OCI-LY1 (cell line): ENCODE results near the gene CCDC57.

Experiments used
- H2AFZ ChIP-seq: fragments of 200-600 bp; sonication (generic), shearing (Covaris generic); 2 replicates; pipeline ENCODE4 v1.6.0; 2014; ENCODE audit warnings: antibody characterized with exemption, mild to moderate bottlenecking, low read length
- H3F3A ChIP-seq: fragments of 200-600 bp; sonication (generic), shearing (Covaris generic); 2 replicates; pipeline ENCODE4 v1.6.0; 2014; ENCODE audit warnings: mild to moderate bottlenecking, antibody characterized with exemption, low read length, moderate library complexity; ENCODE audit not compliant: insufficient read depth
- H3K27ac ChIP-seq: fragments of 200-600 bp; sonication (generic); 2 replicates; pipeline ENCODE4 v1.5.1; 2014; ENCODE audit warnings: low read length, mixed run types, mild to moderate bottlenecking, low read depth; ENCODE audit not compliant: poor library complexity, severe bottlenecking
- H3K27me3 ChIP-seq: fragments of 200-600 bp; sonication (generic); 2 replicates; pipeline ENCODE4 v1.6.0; 2014; ENCODE audit warnings: antibody characterized with exemption, mild to moderate bottlenecking, low read length, moderate library complexity; ENCODE audit not compliant: insufficient read depth
- H3K36me3 ChIP-seq: fragments of 200-600 bp; sonication (generic); 2 replicates; pipeline ENCODE4 v1.6.1; 2014; ENCODE audit warnings: mild to moderate bottlenecking, antibody characterized with exemption, low read length, moderate library complexity, mixed read lengths; ENCODE audit not compliant: insufficient read depth
- H3K4me1 ChIP-seq: fragments of 200-600 bp; sonication (generic); 2 replicates; pipeline ENCODE4 v1.5.1; 2014; ENCODE audit warnings: mild to moderate bottlenecking, low read length, moderate library complexity; ENCODE audit not compliant: insufficient read depth, severe bottlenecking
- H3K4me2 ChIP-seq: fragments of 200-600 bp; sonication (generic), shearing (Covaris generic); 2 replicates; pipeline ENCODE4 v1.6.1; 2014; ENCODE audit warnings: low read length
- H3K4me3 ChIP-seq: fragments of 200-600 bp; sonication (generic); 2 replicates; pipeline ENCODE4 v1.5.1; 2014; ENCODE audit warnings: low read length, low read depth, mild to moderate bottlenecking, mixed read lengths; ENCODE audit not compliant: poor library complexity, severe bottlenecking
- H3K79me2 ChIP-seq: fragments of 200-600 bp; shearing (Covaris generic); 2 replicates; pipeline ENCODE4 v1.6.1; 2016; ENCODE audit warnings: mixed run types, low read length, mixed read lengths; ENCODE audit not compliant: insufficient read depth
- H3K9ac ChIP-seq: fragments of 200-600 bp; sonication (generic), shearing (Covaris generic); 2 replicates; pipeline ENCODE4 v1.6.1; 2014; ENCODE audit warnings: mild to moderate bottlenecking, low read length, mixed read lengths
- H3K9me2 ChIP-seq: fragments of 200-600 bp; sonication (generic), shearing (Covaris generic); 2 replicates; pipeline ENCODE4 v1.6.1; 2014; ENCODE audit warnings: low read depth, mild to moderate bottlenecking, low read length, mixed read lengths
- H3K9me3 ChIP-seq: fragments of 200-600 bp; shearing (Covaris generic); 2 replicates; pipeline ENCODE4 v1.6.1; 2014; ENCODE audit warnings: low read length, mixed read lengths
- H4K20me1 ChIP-seq: fragments of 200-600 bp; sonication (generic), shearing (Covaris generic); 2 replicates; pipeline ENCODE4 v1.6.0; 2016; ENCODE audit warnings: mild to moderate bottlenecking, low read length; ENCODE audit not compliant: insufficient read depth
- CTCF ChIP-seq: fragments of 200-600 bp; sonication (generic), shearing (Covaris generic); IDR thresholded peaks from 2 replicates; pipeline ENCODE4 v1.5.1; 2017; ENCODE audit warnings: mild to moderate bottlenecking, antibody characterized with exemption, low read length, moderate library complexity, mixed read lengths
- EZH2 ChIP-seq: fragments of 200-600 bp; sonication (generic), shearing (Covaris generic); IDR thresholded peaks from 2 replicates; pipeline ENCODE4 v1.8.0; 2017; ENCODE audit warnings: borderline replicate concordance, mixed run types, mild to moderate bottlenecking, antibody characterized with exemption, low read length, moderate library complexity, mixed read lengths

CCDC57 gene

GRCh38 chr17:82188001-82188961, 24.4 kb downstream of the CCDC57 start:
- H4K20me1 ChIP-seq: no peaks in the 10 kb centered on the region
- H3K9me2 ChIP-seq: no peaks in the 10 kb centered on the region
- H3K4me1 ChIP-seq: no peaks in the 10 kb centered on the region
- no peak overlapping the region for H2AFZ ChIP-seq
- H3F3A ChIP-seq: no peaks in the 10 kb centered on the region
- no peak overlapping the region for H3K27ac ChIP-seq
- H3K4me3 ChIP-seq: no peak overlapping the region
- no peaks in the 10 kb centered on the region; the same call in 1 of the 2 replicates for H3K36me3 ChIP-seq
- H3K4me2 ChIP-seq: no peak overlapping the region
- no peaks in the 10 kb centered on the region for H3K79me2 ChIP-seq
- no peaks in the 10 kb centered on the region for H3K27me3 ChIP-seq
- TF ChIP-seq EZH2: no peak
- no peak for TF ChIP-seq CTCF
- no peaks in the 10 kb centered on the region for H3K9me3 ChIP-seq
- H3K9ac ChIP-seq: no peak overlapping the region

DNA sequence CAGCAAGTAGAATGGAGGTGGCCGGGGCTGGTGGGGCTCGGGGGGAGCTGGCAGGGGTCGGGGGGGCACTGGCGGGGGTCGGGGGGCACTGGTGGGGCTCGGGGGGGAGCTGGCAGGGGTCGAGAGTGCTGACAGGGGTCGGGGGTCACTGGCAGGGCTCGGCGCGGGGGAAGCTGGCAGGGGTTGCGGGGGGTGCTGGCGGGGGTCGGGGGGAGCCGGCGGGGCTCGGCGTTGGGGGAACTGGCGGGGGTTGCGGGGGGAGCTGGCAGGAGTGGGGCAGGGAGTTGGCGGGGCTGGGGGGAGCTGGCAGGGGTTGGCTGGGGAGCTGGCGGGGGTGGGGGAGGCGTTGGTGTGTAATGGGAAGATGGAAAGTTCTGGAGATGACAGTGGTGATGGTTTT, 25.1 kb downstream of the CCDC57 start:
- Histone ChIP-seq H4K20me1 (no peaks in the 10 kb centered on the region), H3K27me3 (no peaks in the 10 kb centered on the region), H3K9me3 (no peaks in the 10 kb centered on the region), H2AFZ (no peak overlapping the region), H3K4me3 (no peak overlapping the region), H3F3A (no peaks in the 10 kb centered on the region), H3K4me2 (no peak overlapping the region), H3K9ac (no peak overlapping the region), H3K9me2 (no peaks in the 10 kb centered on the region), H3K4me1 (no peaks in the 10 kb centered on the region), H3K36me3 (no peaks in the 10 kb centered on the region), H3K27ac (no peak overlapping the region), H3K79me2 (no peaks in the 10 kb centered on the region)
- no peak for TF ChIP-seq EZH2
- no peak for TF ChIP-seq CTCF

GRCh38 chr17:82186221-82186620, 26.4 kb downstream of the CCDC57 start:
- H3K27ac ChIP-seq: no peak overlapping the region
- no peaks in the 10 kb centered on the region for H3K9me2 ChIP-seq
- no peak overlapping the region for H3K9ac ChIP-seq
- no peaks in the 10 kb centered on the region for H3K27me3 ChIP-seq
- H3F3A ChIP-seq: no peaks in the 10 kb centered on the region
- H2AFZ ChIP-seq: no peak overlapping the region
- no peaks in the 10 kb centered on the region for H3K4me1 ChIP-seq
- no peaks in the 10 kb centered on the region for H3K9me3 ChIP-seq
- no peaks in the 10 kb centered on the region for H3K79me2 ChIP-seq
- no peaks in the 10 kb centered on the region for H4K20me1 ChIP-seq
- TF ChIP-seq CTCF (no peak), EZH2 (no peak)
- H3K36me3 ChIP-seq: no peaks in the 10 kb centered on the region
- H3K4me3 ChIP-seq: no peak overlapping the region
- no peak overlapping the region for H3K4me2 ChIP-seq
